PC-9 (cell line): ENCODE data around the gene PRRT2.

Source experiments
- CTCF ChIP-seq: fragments of 200-600 bp; sonication (generic); conservative IDR thresholded peaks from 2 replicates; pipeline ENCODE4 v1.6.1; 2017; ENCODE audit warnings: mixed run types, antibody characterized with exemption, mild to moderate bottlenecking, moderate library complexity
- EZH2 ChIP-seq: fragments of 200-600 bp; sonication (generic); IDR thresholded peaks from 2 replicates; pipeline ENCODE4 v1.8.0; 2017; ENCODE audit warnings: antibody characterized with exemption, low read depth

DNA sequence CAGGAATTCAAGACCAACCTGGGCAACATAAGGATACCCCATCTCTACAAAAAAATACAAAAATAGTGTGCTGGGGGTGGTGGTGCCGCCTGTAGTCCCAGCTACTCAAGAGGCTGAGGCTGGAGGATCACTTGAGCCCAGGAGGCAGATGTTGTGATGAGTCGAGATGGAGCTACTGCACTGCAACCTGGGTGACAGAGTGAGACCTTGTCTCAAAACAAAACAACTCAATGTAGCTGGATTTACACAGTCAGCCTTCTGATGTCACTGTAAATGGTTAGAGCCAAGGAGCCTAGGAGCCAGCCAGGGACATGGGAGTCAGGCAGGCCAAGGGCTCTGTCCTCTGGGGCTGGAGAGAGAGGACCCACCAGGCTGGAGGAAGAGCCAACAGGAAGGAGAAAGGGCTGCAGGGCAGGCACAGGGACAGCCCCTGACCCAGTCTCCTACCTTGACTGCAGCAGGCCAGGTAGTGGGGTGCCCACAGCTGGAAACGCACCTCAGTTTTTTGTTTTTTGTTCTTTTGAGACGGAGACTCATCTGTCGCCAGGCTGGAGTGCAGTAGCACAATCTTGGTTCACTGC is 42.6 kb downstream of the PRRT2 start:
- TF ChIP-seq CTCF (no peak), EZH2 (no peak)
